SK-MEL-5 (cell line): ENCODE results near the gene KDM2B. TPM values are rescaled to one million over a fixed set of nuclear protein-coding genes. Genes with fewer than 3 reads are reported as not detected.

ENCODE experiments used
- DNase-seq: peaks from one replicate; pipeline ENCODE4 v3.0.0-alpha.2; 2016; ENCODE audit warnings: low read depth, low spot score
- in situ Hi-C: cut with HindIII; loops from 2 replicates; pipeline ENCODE4 v1.10.0; 2016; ENCODE audit warnings: low sequenced_read_pairs, high pct_unique_total_duplicates, low pct_unique_long_range_greater_than_20kb
- total RNA-seq: library from RNA; depleted of rRNA; stranded (reverse); fragments of >200 nt; shearing (Covaris generic); gene quantifications from 2 replicates; pipeline ENCODE4 v1.2.3, GENCODE V29; 2014

Gene KDM2B
- total RNA-seq, 1 experiment from 2014 or later = 24.4 TPM

DNA sequence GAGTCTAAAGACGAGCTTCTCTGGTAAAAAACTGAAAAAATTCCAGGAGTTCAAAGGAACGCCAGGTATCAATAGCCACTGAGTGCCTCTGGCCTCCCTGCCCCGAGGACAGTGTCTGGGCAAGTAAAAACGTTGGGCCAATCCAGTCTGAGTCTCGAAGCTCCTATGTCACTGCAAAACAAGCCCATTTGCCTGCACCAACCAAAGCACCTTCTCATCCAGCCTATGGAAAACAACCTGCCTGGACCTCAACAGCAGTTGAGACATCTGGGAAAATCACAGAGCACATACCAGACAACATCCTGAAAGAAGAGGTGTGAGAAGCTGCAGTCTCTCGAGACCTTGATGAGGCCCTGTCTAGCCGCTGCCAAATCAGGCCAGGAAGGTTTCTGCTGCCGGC, 124.3 kb downstream of the KDM2B start:
- DNase-seq = no peak
- in situ Hi-C loops = no loop called here

DNA sequence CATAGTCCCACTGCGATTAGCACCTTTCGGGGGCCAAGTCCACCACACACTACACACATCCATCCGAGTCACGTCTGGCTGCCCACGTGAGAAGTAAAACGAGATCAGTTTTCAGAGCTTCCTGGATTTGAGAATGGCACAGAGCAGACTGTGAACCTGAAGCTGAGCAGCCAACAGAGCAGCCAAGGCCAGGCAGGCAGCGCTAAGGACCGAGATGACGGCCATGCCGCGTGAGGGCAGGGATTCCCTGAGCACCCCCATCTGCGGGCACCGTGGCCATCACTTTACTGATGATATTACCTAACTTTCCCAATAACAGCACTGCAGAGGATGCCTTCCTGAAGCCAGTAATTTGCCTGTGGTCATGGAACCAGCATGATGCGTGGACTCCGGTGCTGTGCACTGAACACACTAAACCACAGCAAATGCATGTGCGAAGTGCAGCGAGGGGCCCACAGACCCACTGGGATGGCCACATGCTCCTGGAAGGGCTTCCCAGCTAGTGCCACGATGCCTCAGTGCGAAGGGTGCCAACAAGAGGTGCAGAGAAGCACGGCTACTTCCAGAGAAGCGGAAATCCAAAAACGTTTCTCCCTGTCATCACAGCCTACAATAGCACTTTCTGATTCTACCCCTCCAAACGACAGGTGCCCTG, 124.9 kb downstream of the KDM2B start:
- in situ Hi-C loops = no loop called here
- DNase-seq = no peak

DNA sequence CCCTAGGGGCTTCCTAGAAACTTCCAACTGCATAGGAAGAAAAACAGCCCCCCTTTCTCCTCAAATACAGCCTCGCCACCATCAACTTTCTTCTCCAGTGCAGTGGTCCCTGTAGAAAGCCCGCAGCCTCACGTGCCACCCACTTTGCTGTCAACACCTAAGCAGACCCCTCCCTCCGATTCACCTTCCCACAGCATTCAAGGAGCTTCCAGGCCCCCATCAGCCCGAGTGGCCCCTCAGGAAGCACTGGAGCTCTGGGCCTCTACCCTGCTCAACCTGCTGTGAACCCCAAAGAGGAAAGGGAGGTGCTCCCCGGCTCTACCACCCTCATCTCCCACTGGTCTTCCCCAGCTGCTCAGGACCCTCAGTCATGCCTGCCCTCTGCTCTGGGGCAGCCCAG, 125.9 kb downstream of the KDM2B start:
- no peak for DNase-seq
- in situ Hi-C loops = no loop called here

DNA sequence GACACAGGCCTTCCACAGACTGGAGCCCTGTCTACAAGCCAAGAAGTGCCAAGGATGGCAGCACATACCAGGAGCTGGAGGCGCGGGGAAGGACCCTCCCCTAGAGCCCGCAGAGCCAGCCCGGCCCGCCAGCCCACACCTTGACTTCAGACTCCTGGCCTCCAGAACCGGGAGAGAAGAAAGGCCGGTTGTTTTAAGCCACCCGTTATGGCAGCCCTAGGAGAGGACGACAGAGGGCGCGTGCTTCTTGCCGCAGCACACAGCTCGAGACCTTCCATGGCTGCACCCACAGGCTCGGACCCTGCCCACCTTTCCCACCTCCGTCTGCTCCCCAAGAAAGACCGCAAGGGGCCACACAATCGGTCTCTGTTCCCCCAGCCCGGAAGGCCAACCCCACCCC, 127.2 kb downstream of the KDM2B start:
- in situ Hi-C loops = no loop called here

DNA sequence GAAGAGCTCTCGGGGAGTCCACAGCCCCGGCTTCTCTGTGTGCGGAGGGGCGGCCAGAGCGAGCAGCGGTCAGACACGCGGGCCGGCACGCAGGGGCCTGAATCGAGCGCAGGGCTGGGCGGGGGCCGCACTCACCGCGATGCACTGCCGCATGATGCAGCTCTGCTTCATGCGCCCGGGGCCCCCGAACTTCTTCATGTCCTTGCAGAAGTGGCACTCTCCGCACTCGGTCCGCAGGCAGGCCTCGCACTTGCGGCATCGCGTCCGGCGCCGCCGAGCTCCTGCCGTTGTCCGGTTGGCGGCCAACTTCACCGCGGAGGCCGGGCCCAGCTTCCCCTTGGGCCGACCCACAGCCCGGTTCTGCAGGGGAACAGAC, 127.8 kb downstream of the KDM2B start:
- no peak for DNase-seq
- in situ Hi-C loops = no loop called here

More for the DNA sequence above, 127.2 kb downstream of the KDM2B start:
- DNase-seq = no peak

DNA sequence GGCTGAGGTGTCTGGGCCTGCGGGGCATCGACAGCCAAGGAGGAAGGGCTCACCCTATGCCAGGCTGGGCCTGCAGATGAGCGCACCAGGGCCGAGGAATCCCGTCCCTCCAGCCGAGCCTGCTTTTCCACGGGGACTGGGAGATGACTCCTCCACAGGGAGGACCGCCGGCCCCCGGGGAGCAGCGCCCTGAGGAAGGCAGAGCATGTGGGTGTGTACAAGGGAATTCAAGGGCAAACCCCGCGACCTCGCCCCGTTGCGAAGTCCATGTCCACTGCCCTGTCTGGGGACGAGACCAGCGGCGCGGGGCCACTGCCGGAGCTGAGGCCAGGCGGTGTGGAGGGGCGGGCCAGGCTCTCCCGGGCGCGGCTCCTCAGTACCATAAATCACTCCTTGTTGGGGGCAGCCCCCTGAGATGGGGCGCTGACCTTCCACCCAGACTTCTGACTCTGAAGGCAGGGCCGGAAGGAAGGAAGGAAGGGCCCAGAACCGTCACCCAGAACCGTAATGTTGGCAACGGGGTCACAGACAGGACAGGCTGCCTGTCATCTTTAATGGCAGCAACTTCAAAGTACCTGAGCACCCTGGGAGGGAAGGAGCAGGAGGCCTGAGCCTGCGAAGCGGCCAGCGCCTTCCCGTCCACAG, 128.4 kb downstream of the KDM2B start:
- no peak for DNase-seq
- in situ Hi-C loops = no loop called here

DNA sequence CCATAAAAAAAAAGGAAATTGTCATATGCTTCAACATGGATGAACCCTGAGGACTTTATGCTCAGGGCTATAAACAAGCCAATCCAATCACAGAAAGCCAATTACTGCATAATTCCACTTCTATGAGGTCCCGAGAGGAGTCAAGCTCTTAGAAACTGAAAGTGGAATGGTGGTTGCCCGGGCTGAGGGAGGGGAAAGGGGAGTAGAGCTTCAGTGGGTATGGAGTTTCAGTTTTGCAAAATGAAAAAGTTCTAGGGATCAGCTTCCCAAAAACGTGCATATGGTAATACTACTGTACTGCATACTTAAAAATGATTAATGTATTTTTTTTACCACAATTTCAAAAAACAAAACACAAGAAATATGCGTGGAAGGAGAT, 128.9 kb downstream of the KDM2B start:
- in situ Hi-C loops = no loop called here

DNA sequence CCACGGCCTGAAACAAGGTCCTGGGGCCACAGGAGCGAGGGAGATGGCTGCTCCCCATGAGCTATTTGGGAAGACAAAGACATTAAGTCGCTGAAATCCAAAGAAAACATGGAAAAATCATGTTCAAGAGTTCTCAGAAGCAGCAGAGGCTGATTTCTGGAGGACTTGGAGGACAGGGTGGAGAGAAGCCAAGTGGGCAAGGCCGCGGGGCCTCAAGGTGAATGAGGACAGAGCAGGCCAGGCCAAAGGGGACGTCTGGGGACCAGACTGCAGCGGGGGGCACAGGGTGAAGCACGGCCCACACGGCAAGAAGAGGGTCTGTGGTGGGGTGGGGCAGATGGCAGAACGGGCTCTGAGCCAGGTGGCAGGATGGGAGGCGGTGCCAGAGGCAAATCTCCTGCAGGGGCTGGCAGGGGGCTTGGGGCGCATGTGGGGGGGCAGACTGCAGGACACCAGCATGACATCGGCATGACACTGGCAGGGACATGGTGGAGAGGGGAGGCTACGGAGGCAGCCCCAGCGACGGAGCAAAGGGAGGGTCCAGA, 132.0 kb downstream of the KDM2B start:
- in situ Hi-C loops = no loop called here
- no peak for DNase-seq

More for the DNA sequence above, 128.9 kb downstream of the KDM2B start:
- no peak for DNase-seq

DNA sequence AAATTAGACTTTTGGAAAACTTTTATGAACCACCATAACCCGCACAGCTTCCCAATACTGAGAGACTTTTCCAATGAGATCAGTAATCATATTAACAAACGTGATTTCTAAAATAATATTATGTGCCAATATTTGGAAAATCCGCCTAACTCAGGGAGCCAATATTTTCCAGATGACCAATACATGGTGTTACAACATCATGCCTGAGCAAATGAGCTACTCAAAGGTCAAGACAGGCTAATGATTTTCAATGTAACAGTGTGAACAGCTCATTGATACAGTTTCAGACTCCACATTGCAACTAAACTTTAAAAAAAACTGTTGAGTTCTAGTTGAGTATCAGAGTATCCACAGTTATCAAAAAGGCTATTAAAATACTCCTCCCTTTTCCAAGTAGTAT, 134.1 kb downstream of the KDM2B start:
- DNase-seq = no peak
- in situ Hi-C loops = no loop called here

DNA sequence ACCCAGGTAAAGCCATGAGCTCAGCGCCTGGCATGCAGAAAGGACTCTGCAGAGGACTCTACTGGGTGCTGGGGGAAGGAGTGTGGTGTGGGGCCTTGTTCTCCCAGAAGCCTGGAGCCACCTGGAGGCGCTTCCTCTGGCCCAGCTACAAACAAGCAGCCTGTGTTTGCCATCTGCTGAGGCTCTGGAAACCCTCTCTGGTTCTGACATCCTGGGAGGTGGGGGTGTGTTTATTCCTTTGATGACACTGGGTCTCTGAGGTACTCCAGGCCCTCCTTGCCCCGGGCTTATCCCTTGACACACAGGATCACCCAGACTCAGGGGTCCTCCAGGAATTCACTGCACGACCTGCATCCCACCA, 136.0 kb downstream of the KDM2B start:
- DNase-seq = no peak
- in situ Hi-C loops = no loop called here

DNA sequence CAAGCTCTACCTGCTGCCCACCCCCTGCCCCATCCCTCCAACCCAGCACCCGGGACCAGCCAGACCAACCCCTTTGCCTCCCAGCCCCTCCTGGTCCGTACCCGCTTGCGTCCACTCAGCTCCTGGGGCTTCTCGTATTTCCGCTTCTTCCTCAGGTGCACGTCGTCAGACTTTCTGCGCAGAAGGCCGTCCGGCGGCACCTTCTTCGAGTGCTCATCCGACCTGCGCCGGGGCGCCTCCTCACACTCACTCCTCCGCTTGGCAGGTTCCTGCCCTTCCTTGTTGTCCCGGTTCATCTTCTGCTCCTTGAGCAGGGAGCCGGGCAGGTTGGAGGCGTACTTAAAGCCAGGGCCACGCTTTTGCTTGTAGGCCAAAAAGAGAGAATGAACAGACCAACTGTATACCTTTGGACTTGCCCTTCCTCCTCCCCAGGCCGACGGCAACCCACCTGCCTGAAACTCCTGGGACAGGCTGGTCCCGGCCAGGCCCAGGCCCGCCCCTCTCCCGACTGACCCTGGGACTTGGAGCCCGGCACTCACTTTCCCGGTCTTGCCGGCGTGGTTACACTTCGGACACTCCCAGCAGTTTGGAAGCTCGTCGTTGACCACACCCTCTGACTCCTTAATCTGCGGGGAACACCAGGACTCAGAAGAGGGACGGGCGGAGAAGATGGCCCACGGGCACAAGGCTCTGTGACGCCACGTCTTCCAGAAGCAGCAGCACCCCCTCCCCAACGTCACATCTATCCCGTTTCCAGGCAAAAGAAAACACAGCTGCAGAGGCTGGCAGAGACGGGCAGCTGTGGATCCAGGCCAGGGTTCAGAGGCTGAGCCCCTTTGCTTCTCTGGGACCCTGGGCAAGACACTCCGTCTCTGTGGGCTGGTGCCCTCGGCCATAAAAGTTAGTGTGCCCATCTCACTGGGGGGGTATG, 136.6 kb downstream of the KDM2B start:
- in situ Hi-C loops = no loop called here
- no peak for DNase-seq

DNA sequence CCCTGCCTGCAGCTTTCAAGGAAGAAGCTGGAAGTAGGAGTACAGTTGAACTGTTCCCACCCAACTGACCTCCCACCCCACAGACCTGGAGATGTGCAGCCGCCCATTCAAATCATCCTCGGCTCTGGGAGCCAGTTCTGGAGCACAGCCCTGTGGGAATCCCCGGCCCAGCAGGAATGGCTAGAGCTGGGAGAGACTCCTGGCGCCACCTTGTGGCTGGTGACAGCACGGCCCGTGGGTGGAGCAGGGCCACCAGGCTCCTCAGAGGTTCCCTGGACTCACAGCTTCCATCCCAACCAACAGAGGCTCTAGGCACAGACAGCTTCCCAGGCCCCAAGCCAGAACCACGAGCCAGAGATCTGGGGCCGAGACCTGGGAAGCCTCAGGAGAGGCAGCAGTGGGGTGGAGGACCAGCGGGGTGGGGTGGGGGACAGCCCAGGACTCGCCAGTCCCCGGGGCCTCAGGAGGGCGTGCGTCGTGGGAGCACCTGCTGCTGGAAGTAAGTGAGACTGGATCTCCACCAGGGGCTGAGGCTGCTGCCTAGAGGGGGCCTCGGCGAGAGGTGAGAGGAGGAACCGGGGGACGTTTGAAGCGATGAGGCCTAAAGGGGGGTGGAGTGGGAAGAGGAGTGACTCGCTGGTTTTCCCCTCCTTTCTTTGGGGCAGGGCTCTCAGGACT, 137.5 kb downstream of the KDM2B start:
- in situ Hi-C loops = no loop called here
- DNase-seq = peak; percentile 83

DNA sequence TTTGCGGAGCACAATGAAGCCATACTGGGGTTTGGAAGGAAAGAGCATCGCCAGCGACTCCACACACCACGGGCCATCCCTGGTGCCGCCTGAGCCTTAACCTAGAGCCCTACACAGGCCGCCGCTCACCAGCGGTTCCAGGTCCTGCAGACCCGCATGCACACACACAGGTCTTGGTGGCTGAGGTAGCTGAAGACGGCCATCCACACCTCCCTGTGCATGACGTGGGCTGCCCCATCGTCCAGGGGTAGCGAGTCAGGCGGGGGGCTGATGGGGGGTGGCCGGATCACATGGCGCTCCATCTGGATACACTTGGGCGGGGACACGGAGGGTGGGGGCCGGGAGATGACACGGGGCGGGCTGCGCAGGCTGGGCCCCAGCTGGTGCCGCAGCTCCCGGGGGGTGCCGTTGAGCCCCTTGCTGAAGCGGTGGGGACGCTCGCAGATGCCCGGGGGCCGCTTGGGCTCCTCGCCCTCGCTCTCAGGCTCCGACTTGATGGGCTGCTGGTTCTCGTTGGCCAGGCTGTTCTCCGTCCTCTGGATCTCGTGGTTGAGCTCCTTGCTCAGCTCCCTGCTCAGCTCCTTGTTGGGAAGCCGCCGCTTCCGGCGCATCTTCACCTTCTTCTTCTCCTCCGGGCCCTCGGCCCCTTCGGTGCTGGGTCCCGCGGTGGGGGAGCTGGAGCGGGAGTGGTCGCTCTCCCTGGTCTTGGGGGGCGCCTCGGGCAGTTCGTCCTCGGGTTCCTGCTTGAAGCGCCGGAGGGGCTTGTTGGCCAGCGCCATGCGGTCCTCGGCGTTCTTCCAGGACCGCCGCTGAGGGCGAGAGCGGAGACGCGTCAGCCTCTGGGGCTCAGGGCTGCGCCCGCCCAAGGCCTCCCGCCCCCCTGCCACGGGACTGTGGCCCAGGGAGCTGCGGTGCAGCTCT, 138.5 kb downstream of the KDM2B start:
- DNase-seq = no peak
- in situ Hi-C loops = no loop called here

DNA sequence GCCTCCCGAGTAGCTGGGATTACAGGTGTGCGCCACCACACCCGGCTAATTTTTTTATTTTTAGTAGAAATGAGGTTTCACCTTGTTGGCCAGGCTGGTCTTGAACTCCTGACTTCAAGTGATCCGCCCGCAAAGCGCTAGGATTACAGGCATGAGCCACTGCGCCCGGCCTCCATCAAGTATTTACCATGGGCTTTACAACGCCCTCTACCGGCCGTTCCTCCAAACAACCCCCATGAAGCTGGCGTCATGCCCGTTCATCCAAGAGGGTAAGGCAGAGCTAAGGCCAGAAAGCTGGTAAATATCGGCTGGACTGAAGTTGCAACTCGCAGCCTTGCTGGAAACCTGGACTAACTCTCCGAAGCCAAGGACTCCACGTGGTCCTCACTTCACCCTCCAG, 139.3 kb downstream of the KDM2B start:
- in situ Hi-C loops = no loop called here
- DNase-seq = peak; percentile 49

DNA sequence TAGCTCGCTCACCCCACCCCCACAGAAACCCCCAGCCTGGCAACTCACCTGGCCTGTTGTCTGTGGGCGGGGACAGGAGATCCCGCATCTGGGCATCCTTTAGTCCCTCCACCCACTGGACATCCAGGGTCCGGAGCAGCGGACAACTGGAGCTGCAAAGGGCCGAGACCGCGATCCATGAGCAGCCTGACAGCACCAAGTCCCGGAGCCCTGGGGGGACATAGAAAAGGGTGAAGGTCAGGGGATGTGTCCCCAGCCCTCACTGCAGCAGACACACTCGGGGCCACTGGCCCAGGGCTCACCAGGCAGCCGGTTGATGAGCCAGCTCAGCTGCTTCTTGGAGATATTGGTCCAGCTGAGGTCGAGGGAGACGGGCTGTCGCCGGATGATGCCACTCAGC, 140.1 kb downstream of the KDM2B start:
- no peak for DNase-seq
- in situ Hi-C loops = no loop called here

DNA sequence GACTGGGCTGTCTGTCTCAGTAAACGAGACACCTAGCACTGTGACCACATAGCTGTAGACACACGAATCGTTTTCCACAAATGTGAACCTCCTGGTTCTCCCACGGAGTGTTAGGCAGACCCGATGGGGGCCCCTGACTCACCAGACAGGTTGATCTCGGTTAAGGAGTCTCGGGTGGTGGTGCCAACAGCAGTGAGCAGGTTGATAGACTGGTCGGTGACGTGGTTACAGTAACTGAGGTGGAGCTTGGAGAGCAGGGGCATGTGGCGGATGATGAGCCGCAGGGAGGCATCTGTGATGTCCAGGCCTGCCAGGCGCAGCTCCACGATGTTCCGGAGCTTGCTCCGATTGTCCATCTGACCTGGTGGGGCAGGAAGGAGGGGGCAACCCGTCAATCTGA, 141.1 kb downstream of the KDM2B start:
- in situ Hi-C loops = no loop called here
- no peak for DNase-seq

DNA sequence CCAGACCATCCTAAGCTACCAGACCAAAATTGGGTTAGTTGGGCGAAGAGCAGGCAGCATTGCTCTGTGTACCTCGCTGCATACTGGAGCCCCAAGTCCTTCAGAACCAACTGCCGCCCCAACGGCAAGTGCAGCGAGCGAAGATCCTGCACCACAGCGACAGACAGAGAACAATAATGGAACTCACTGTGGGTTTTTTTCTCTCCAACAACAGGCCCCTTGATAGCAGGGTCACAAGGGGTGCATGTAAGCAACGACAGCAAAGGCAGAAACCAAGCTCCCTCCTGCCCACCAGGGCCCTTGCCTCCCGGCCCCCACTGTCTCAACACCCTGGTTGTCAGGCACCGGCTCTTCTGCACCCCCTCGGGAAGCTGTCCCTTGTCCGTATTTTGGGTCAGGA, 141.9 kb downstream of the KDM2B start:
- peak; percentile 44 for DNase-seq
- in situ Hi-C loops = no loop called here
